HG03039 (cell line): Measurements from ENCODE around the gene CHST11.
A peak's percentile ranks its signal among the peaks of the same experiment; 100 is the strongest.

Experiments used
- ATAC-seq: cut with Tn5 transposase; IDR thresholded peaks from one replicate; pipeline ENCODE4 v1.9.1; 2021; ENCODE audit warnings: mild to moderate bottlenecking, moderate library complexity; ENCODE audit not compliant: unreplicated experiment

The CHST11 gene

GRCh38 chr12:104578453-104578852 lies 121.7 kb downstream of the CHST11 start:
- ATAC-seq, result no peak

GRCh38 chr12:104579718-104580495 lies 123.2 kb downstream of the CHST11 start:
- ATAC-seq, result no peak

- no peak for ATAC-seq
These were observed 124.3 kb downstream of the CHST11 start for GRCh38 chr12:104581005-104581570.

GRCh38 chr12:104582739-104583138 lies 126.0 kb downstream of the CHST11 start:
- peak; percentile 49 for ATAC-seq

- ATAC-seq, result no peak
These were observed 126.6 kb downstream of the CHST11 start for GRCh38 chr12:104583301-104583700.

- no peak for ATAC-seq
These were observed 128.8 kb downstream of the CHST11 start for GRCh38 chr12:104585448-104586055.

GRCh38 chr12:104586351-104586919 lies 129.7 kb downstream of the CHST11 start:
- no peak for ATAC-seq

- no peak for ATAC-seq
These were observed 131.5 kb downstream of the CHST11 start for GRCh38 chr12:104588047-104588920.

- no peak for ATAC-seq
These were observed 132.3 kb downstream of the CHST11 start for GRCh38 chr12:104588921-104589590.

GRCh38 chr12:104590022-104590421 lies 133.3 kb downstream of the CHST11 start:
- ATAC-seq, result no peak

GRCh38 chr12:104591257-104591885 lies 134.6 kb downstream of the CHST11 start:
- ATAC-seq, result no peak

GRCh38 chr12:104593482-104593881 lies 136.7 kb downstream of the CHST11 start:
- ATAC-seq, result no peak

- no peak for ATAC-seq
These were observed 139.5 kb downstream of the CHST11 start for GRCh38 chr12:104596134-104596799.

- no peak for ATAC-seq
These were observed 140.4 kb downstream of the CHST11 start for GRCh38 chr12:104596898-104597843.

GRCh38 chr12:104598342-104599271 lies 141.9 kb downstream of the CHST11 start:
- no peak for ATAC-seq

GRCh38 chr12:104599272-104600035 lies 142.7 kb downstream of the CHST11 start:
- no peak for ATAC-seq
